Astrocyte (in vitro differentiated cells and primary cell): ENCODE results near the gene RNF166.

Source experiments
- EZH2 ChIP-seq: IDR thresholded peaks from 2 replicates; pipeline ENCODE4 v1.6.1; 2012; ENCODE audit warnings: mild to moderate bottlenecking, low read length, inconsistent platforms; ENCODE audit not compliant: insufficient read depth
- TF ChIP-seq, protein P1 (sequence below): IDR thresholded peaks from 2 replicates; pipeline ENCODE4 v1.5.1; 2011; ENCODE audit warnings: low read depth, mild to moderate bottlenecking, inconsistent platforms, low read length, moderate library complexity; ENCODE audit not compliant: insufficient read depth

DNA sequence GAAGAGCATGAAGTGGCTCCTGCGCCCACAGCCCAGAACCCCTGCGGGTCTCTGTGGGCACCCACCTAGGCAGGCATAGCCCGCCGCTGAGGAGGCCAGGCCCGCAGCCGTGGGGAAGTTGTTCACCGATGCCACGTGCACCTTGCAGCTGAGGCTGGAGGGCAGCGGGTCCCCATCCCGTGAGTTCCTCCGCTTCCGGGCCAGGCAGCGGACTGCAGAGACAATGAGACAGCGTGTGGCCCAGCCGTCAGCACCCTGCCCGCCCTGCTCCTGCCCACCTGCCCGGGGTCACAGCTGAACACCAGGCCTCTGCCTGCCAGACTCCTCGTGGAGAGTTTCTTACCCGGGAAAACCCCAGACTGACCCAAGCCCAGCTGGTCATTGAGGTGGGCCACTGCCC, 48.8 kb downstream of the RNF166 start:
- no peak for TF ChIP-seq EZH2
- TF ChIP-seq, protein P1, sequence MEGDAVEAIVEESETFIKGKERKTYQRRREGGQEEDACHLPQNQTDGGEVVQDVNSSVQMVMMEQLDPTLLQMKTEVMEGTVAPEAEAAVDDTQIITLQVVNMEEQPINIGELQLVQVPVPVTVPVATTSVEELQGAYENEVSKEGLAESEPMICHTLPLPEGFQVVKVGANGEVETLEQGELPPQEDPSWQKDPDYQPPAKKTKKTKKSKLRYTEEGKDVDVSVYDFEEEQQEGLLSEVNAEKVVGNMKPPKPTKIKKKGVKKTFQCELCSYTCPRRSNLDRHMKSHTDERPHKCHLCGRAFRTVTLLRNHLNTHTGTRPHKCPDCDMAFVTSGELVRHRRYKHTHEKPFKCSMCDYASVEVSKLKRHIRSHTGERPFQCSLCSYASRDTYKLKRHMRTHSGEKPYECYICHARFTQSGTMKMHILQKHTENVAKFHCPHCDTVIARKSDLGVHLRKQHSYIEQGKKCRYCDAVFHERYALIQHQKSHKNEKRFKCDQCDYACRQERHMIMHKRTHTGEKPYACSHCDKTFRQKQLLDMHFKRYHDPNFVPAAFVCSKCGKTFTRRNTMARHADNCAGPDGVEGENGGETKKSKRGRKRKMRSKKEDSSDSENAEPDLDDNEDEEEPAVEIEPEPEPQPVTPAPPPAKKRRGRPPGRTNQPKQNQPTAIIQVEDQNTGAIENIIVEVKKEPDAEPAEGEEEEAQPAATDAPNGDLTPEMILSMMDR: no peak
